ENCODE results near the gene OLFM3. TPM values are rescaled to one million over a fixed set of nuclear protein-coding genes. Genes with fewer than 3 reads are reported as not detected.

Gene OLFM3
- total and polyA plus RNA-seq, 3 donors from 2014 or later, result 0.56 TPM; not detected in 2

GRCh38 chr1:101820071-101820470, 176.7 kb downstream of the OLFM3 start:
- peak in 1 of 3 experiments; percentile 11 for TF ChIP-seq CTCF (IDR thresholded peaks at IDR 0.05)
- no peak for TF ChIP-seq POLR2A (IDR thresholded peaks at IDR 0.05)
- peak; percentile 15 for DNase-seq
- H3K27ac ChIP-seq, result no peak overlapping the region
- no peaks in the 10 kb centered on the region for H3K36me3 ChIP-seq (ENCODE audit: low read depth, missing control alignments)
- H3K4me3 ChIP-seq, result no peak overlapping the region
- H3K27me3 ChIP-seq, result no peaks in the 10 kb centered on the region
- H3K4me1 ChIP-seq, result no peaks in the 10 kb centered on the region
- 26 to 39% methylated on average over 1 of the region's 1 CpG for WGBS, 2 donors
- no peaks in the 10 kb centered on the region for H3K9me3 ChIP-seq
- intact Hi-C loops (cut with DNase I; ENCODE audit: low total_unique reads), result no loop called here

DNA sequence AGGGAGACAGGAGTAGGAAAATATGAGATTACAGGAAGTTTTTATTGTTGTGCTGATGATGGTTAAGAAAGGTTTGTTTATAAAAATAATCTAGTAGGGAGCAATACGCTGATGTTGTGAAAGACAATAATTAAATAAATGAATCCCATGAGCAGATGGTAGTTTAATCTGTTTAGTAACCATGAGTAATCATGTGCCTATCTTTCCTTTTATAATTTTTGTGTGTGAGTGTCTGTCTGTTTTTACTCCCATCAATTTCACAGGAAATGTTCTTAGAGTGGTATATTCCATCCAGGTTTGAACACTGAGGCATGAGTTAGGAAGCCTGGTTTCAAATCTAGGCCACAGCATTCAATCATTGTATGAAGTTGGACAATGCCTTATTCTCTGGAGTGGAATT, 180.5 kb downstream of the OLFM3 start:
- no peaks in the 10 kb centered on the region for H3K36me3 ChIP-seq (ENCODE audit: low read depth, missing control alignments)
- no peak for TF ChIP-seq POLR2A (IDR thresholded peaks at IDR 0.05)
- no peak for TF ChIP-seq CTCF (IDR thresholded peaks at IDR 0.05)
- no peak for DNase-seq
- intact Hi-C loops (cut with DNase I; ENCODE audit: low total_unique reads), result no loop called here
- H3K27ac ChIP-seq, result no peak overlapping the region
- WGBS, 2 donors, result 85 to 88% methylated on average over 1 of the region's 1 CpG
- H3K27me3 ChIP-seq, result no peaks in the 10 kb centered on the region
- no peaks in the 10 kb centered on the region for H3K9me3 ChIP-seq
- no peaks in the 10 kb centered on the region for H3K4me1 ChIP-seq
- H3K4me3 ChIP-seq, result no peak overlapping the region

GRCh38 chr1:101798417-101798816, 198.3 kb downstream of the OLFM3 start:
- no peak overlapping the region for H3K27ac ChIP-seq
- no peak overlapping the region for H3K4me3 ChIP-seq
- H3K27me3 ChIP-seq, result no peaks in the 10 kb centered on the region
- no peak for DNase-seq
- no peaks in the 10 kb centered on the region for H3K4me1 ChIP-seq
- TF ChIP-seq CTCF (IDR thresholded peaks at IDR 0.05) (no peak), POLR2A (IDR thresholded peaks at IDR 0.05) (no peak)
- H3K36me3 ChIP-seq (ENCODE audit: low read depth, missing control alignments), result no peaks in the 10 kb centered on the region
- no peaks in the 10 kb centered on the region for H3K9me3 ChIP-seq
- WGBS, 2 donors, result 91% methylated on average over 2 of the region's 2 CpGs
- intact Hi-C loops (cut with DNase I; ENCODE audit: low total_unique reads), result no loop called here

DNA sequence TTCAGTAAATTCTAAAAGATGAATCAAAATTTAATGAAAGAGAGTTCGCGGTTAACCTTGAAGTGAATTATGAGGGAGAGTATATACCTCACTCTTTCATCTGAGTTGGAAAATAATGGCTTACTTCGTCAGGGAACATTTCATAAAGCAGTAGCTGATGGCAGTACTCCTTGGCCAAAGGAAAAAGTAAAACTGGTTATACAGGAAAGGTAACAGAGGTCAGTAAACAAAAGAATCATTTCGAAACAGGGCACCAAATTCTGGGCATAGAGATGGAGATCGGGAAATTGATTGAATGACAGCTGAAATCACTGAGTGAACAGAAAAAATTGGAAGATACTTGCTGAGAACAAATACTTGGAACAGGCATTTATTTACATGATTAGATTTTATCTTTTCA, 199.0 kb downstream of the OLFM3 start:
- H3K36me3 ChIP-seq (ENCODE audit: low read depth, missing control alignments), result no peaks in the 10 kb centered on the region
- no peaks in the 10 kb centered on the region for H3K4me1 ChIP-seq
- H3K4me3 ChIP-seq, result no peak overlapping the region
- intact Hi-C loops (cut with DNase I; ENCODE audit: low total_unique reads), result no loop called here
- 88% methylated on average over 5 of the region's 5 CpGs for WGBS, 2 donors
- H3K27me3 ChIP-seq, result no peaks in the 10 kb centered on the region
- TF ChIP-seq CTCF (IDR thresholded peaks at IDR 0.05) (no peak), POLR2A (IDR thresholded peaks at IDR 0.05) (no peak)
- H3K9me3 ChIP-seq, result no peaks in the 10 kb centered on the region
- H3K27ac ChIP-seq, result no peak overlapping the region
- DNase-seq, result no peak

DNA sequence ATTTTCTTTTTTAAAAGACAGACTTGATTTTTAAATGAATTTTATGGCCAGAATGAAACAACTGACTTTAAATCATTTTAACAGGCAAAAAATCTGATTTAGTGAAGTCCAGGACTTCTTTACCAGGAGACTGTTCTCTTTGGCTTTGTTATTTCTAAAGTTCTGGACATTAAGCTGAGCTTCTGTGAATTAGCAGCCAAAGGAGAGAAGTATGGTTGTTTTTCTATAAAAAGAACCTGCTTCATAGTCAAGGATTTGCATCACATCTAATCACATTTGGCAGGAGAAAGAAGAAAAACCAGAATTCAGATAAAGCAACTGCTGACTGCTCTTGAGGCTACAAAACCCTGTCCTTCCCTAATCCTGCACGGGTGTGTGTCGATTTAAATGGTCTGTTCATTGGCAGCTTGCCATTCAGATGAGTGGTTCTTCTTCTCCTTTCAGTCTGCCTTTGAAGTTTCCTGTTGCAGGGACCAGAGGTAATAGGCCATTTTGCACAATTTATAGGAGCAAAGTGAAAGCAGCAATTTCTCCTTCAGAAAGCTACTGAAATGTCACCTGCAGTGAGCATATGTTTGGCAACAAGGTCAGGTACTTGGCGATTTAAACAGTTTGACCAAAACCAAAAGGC, 215.4 kb downstream of the OLFM3 start:
- TF ChIP-seq CTCF (IDR thresholded peaks at IDR 0.05) (no peak), POLR2A (IDR thresholded peaks at IDR 0.05) (no peak)
- no peak for DNase-seq
- Histone ChIP-seq H3K36me3 (ENCODE audit: low read depth, missing control alignments) (no peaks in the 10 kb centered on the region), H3K27ac (no peak overlapping the region), H3K27me3 (no peaks in the 10 kb centered on the region), H3K9me3 (no peaks in the 10 kb centered on the region), H3K4me3 (no peak overlapping the region), H3K4me1 (no peaks in the 10 kb centered on the region)
- WGBS, 2 donors, result 39 to 43% methylated on average over 3 of the region's 3 CpGs
- intact Hi-C loops (cut with DNase I; ENCODE audit: low total_unique reads), result no loop called here
